ENCODE data around the gene TUBG1. TPM values are rescaled to one million over a fixed set of nuclear protein-coding genes. Genes with fewer than 3 reads are reported as not detected.

Gene TUBG1
- total RNA-seq, 1 donor from 2014 or later: 30.3 TPM

DNA sequence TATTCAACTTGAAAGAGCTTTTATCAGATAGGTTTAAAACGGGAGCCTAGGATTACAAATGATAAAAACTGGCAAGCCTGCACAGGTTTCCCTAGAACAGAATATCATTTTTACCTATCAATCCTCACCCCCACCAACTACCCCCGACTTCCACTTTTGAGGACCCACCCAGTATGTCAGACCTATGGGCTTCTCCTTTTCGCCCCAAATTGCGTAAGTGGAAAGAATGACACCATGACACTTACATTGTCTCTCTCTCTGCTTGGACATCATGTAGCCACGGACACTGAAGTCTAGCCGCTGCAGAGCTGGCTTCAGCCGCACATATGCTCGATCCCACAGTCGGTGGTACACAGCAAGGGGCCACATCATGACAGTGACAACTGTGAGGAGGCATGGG is 24.6 kb upstream of the TUBG1 start:
- H3K4me1 ChIP-seq: peaks cover 31% of the 10 kb centered on the region
- no peaks in the 10 kb centered on the region for H3K27me3 ChIP-seq (ENCODE audit: low read depth)
- intact Hi-C loops (cut with DNase I): no loop called here
- H3K27ac ChIP-seq: peak overlapping the region; percentile 46
- DNase-seq: no peak
- H3K9me3 ChIP-seq: no peaks in the 10 kb centered on the region
- ATAC-seq: peak; percentile 61 to 70
- H3K4me3 ChIP-seq: no peak overlapping the region
- TF ChIP-seq CTCF (IDR thresholded peaks at IDR 0.05): no peak
- peaks cover 100% of the 10 kb centered on the region for H3K36me3 ChIP-seq

DNA sequence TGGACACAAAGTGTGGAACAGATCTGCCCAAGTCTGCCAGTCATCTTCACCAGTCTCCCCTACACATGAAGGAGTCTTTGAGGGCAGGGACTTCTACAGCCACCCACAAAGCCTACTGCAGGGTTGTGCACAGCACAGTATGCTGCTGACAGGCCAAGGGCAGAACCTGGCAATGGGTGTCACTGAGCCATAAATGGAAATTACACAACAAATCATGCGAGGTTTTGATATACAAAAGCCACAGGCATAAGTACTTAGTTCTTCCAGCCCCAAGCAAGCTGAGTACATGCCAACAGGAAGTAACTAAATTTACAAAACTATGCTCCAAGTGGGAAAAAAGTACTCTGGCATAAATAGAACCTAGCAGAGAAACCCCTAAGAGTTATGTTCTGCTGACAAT is 24.1 kb upstream of the TUBG1 start:
- peak; percentile 83 to 84 for ATAC-seq
- no peaks in the 10 kb centered on the region for H3K27me3 ChIP-seq (ENCODE audit: low read depth)
- no peaks in the 10 kb centered on the region for H3K9me3 ChIP-seq
- intact Hi-C loops (cut with DNase I): no loop called here
- peaks cover 31% of the 10 kb centered on the region for H3K4me1 ChIP-seq
- H3K27ac ChIP-seq: peak overlapping the region; percentile 46
- DNase-seq: no peak
- no peak overlapping the region for H3K4me3 ChIP-seq
- peaks cover 100% of the 10 kb centered on the region for H3K36me3 ChIP-seq
- no peak for TF ChIP-seq CTCF (IDR thresholded peaks at IDR 0.05)

GRCh38 chr17:42586514-42587230 is 22.8 kb upstream of the TUBG1 start:
- no peak for TF ChIP-seq CTCF (IDR thresholded peaks at IDR 0.05)
- ATAC-seq (no peak), DNase-seq (no peak)
- H3K36me3 ChIP-seq: peaks cover 100% of the 10 kb centered on the region
- H3K4me3 ChIP-seq: no peak overlapping the region
- peak overlapping the region; percentile 18 for H3K27ac ChIP-seq
- peaks cover 31% of the 10 kb centered on the region for H3K4me1 ChIP-seq
- H3K9me3 ChIP-seq: no peaks in the 10 kb centered on the region
- intact Hi-C loops (cut with DNase I): no loop called here
- no peaks in the 10 kb centered on the region for H3K27me3 ChIP-seq (ENCODE audit: low read depth)

DNA sequence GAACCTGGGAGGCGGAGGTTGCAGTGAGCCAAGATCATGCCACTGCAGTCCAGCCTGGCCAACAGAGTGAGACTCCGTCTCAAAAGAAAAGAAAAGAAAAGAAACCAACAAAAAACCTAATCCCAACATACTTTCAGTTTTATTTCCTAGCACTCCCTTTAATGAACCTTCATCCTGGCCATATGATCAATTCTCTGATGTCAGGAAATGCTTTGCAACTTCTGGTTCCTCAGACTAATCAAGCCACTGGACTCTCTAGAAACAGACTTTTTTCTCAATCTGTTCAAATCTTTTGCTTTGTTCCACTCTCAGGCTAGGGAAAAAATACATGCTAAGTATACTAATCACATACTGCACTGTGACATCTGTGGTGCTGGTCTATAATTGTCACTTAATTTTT is 18.6 kb upstream of the TUBG1 start:
- no peak for ATAC-seq
- H3K36me3 ChIP-seq: peaks cover 82% of the 10 kb centered on the region
- intact Hi-C loops (cut with DNase I): no loop called here

GRCh38 chr17:42591411-42591810 is 18.1 kb upstream of the TUBG1 start:
- intact Hi-C loops (cut with DNase I): no loop called here
- TF ChIP-seq CTCF (IDR thresholded peaks at IDR 0.05): no peak
- Histone ChIP-seq H3K4me1 (peaks cover 13% of the 10 kb centered on the region), H3K27me3 (ENCODE audit: low read depth) (no peaks in the 10 kb centered on the region), H3K9me3 (no peaks in the 10 kb centered on the region), H3K36me3 (peaks cover 82% of the 10 kb centered on the region), H3K27ac (no peak overlapping the region), H3K4me3 (no peak overlapping the region)
- ATAC-seq (no peak), DNase-seq (no peak)

More for the DNA sequence above, 18.6 kb upstream of the TUBG1 start:
- DNase-seq: no peak
- Histone ChIP-seq H3K4me1 (peaks cover 18% of the 10 kb centered on the region), H3K27me3 (ENCODE audit: low read depth) (no peaks in the 10 kb centered on the region), H3K4me3 (no peak overlapping the region), H3K9me3 (no peaks in the 10 kb centered on the region), H3K27ac (no peak overlapping the region)
- no peak for TF ChIP-seq CTCF (IDR thresholded peaks at IDR 0.05)
